Fibroblast of lung (primary cell): ENCODE results near the gene WNK2. TPM values are rescaled to one million over a fixed set of nuclear protein-coding genes. Genes with fewer than 3 reads are reported as not detected.

ENCODE experiments used
- DNase-seq, 2 donors: peaks; one replicate each; pipeline versions ENCODE4 v3.0.0 to v3.0.0-alpha.2; 2010; ENCODE audit warnings: low read depth in 2 of 2
- H2AFZ ChIP-seq: 2 replicates; pipeline ENCODE4 v1.5.1; 2012; ENCODE audit warnings: low read length, control low read depth, inconsistent platforms
- H3K27ac ChIP-seq: 2 replicates; pipeline ENCODE4 v1.5.1; 2011; ENCODE audit warnings: low read length, control low read depth; ENCODE audit not compliant: insufficient read depth
- H3K27me3 ChIP-seq: 2 replicates; pipeline ENCODE4 v1.5.1; 2011; ENCODE audit warnings: mild to moderate bottlenecking, low read length; ENCODE audit not compliant: control insufficient read depth, insufficient read depth
- H3K36me3 ChIP-seq: 2 replicates; pipeline ENCODE4 v1.5.1; 2011; ENCODE audit warnings: low read length; ENCODE audit not compliant: control insufficient read depth, insufficient read depth
- H3K4me1 ChIP-seq: 2 replicates; pipeline ENCODE4 v1.5.1; 2011; ENCODE audit warnings: low read length; ENCODE audit not compliant: control insufficient read depth, insufficient read depth; ENCODE audit errors: extremely low read depth
- H3K4me2 ChIP-seq: 2 replicates; pipeline ENCODE4 v1.5.1; 2011; ENCODE audit warnings: low read length, control low read depth; ENCODE audit not compliant: insufficient read depth; ENCODE audit errors: extremely low read depth
- H3K4me3 ChIP-seq, 4 experiments: fragments of 200-600 bp in 1 of 4; sonication (generic) in 1 of 4; replicated peaks in 1 of 4; 2 replicates each; pipeline ENCODE4 v1.5.1; 2011 to 2016; ENCODE audit warnings: low read length in 4 of 4, low read depth in 3 of 4, mild to moderate bottlenecking in 3 of 4, control low read depth in 2 of 4, inconsistent platforms in 1 of 4, mixed read lengths in 1 of 4; ENCODE audit not compliant: insufficient read depth in 1 of 4; ENCODE audit errors: control extremely low read depth in 1 of 4
- H3K79me2 ChIP-seq: 2 replicates; pipeline ENCODE4 v1.5.1; 2012; ENCODE audit warnings: mild to moderate bottlenecking, low read length, inconsistent platforms; ENCODE audit not compliant: control insufficient read depth, insufficient read depth
- H3K9ac ChIP-seq: 2 replicates; pipeline ENCODE4 v1.5.1; 2011; ENCODE audit warnings: mild to moderate bottlenecking, low read length, control low read depth; ENCODE audit not compliant: insufficient read depth
- H3K9me3 ChIP-seq: 2 replicates; pipeline ENCODE4 v1.5.1; 2012; ENCODE audit warnings: low read depth, low read length; ENCODE audit not compliant: control insufficient read depth, insufficient read depth
- H4K20me1 ChIP-seq: 2 replicates; pipeline ENCODE4 v1.5.1; 2011; ENCODE audit warnings: low read length; ENCODE audit not compliant: control insufficient read depth, insufficient read depth; ENCODE audit errors: extremely low read depth
- EZH2 ChIP-seq: IDR thresholded peaks from 2 replicates; pipeline ENCODE4 v1.5.1; 2012; ENCODE audit warnings: low read length, control low read depth, mild to moderate bottlenecking; ENCODE audit errors: missing control alignments
- polyA plus RNA-seq, 2 donors: library from polyadenylated mRNA; depleted of rRNA in 1 of 2; stranded (reverse) in 1 of 2; unstranded in 1 of 2; fragments of >200 nt; gene quantifications; 2 replicates each; pipeline ENCODE4 v1.2.1, GENCODE V29; 2011 to 2012; ENCODE audit warnings: missing spikeins in 1 of 2
- total RNA-seq: library from RNA; depleted of rRNA; stranded (reverse); fragments of >200 nt; gene quantifications from 2 replicates; pipeline ENCODE4 v1.2.1, GENCODE V29; 2014
- TF ChIP-seq, protein P1 (sequence below), 2 donors: IDR thresholded peaks in 1 of 2; conservative IDR thresholded peaks in 1 of 2; 1 replicate in 1 of 2; 2 replicates in 1 of 2; pipeline ENCODE4 v1.5.1; 2011 to 2012; ENCODE audit warnings: low read length in 2 of 2, control low read depth in 1 of 2, inconsistent platforms in 1 of 2, low read depth in 1 of 2, mild to moderate bottlenecking in 1 of 2

WNK2 gene
- total and polyA plus RNA-seq, 2 donors (not counting 1 experiment from before 2014, with no cell fraction given), result not detected

DNA sequence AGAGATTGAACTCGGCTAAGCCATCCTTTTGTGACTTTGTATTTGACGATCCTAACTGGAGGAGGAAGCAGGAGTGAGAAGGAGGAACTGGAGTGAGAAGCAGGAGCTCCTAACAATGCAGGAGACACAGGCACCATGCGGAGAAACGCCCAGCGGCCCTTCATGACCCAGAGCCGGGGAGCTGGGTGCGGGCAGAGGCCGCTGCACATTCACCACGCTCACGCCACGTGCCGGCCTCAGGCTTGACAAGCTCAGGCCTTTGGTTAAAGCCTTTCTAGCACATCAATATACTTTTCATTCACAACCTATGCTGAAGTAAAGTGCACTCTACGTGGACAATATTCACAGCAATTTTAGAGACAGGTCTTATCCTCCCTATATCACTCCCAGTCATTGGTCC is 142.7 kb downstream of the WNK2 start:
- no peaks in the 10 kb centered on the region for H3K9me3 ChIP-seq
- no peak for DNase-seq
- no peaks in the 10 kb centered on the region for H4K20me1 ChIP-seq
- H3K4me1 ChIP-seq, result no peaks in the 10 kb centered on the region
- H2AFZ ChIP-seq, result no peak overlapping the region
- H3K79me2 ChIP-seq, result no peaks in the 10 kb centered on the region
- no peak overlapping the region for H3K27ac ChIP-seq
- no peak overlapping the region for H3K4me3 ChIP-seq
- H3K36me3 ChIP-seq, result no peaks in the 10 kb centered on the region
- H3K27me3 ChIP-seq, result no peaks in the 10 kb centered on the region
- TF ChIP-seq EZH2, result no peak
- TF ChIP-seq, protein P1, sequence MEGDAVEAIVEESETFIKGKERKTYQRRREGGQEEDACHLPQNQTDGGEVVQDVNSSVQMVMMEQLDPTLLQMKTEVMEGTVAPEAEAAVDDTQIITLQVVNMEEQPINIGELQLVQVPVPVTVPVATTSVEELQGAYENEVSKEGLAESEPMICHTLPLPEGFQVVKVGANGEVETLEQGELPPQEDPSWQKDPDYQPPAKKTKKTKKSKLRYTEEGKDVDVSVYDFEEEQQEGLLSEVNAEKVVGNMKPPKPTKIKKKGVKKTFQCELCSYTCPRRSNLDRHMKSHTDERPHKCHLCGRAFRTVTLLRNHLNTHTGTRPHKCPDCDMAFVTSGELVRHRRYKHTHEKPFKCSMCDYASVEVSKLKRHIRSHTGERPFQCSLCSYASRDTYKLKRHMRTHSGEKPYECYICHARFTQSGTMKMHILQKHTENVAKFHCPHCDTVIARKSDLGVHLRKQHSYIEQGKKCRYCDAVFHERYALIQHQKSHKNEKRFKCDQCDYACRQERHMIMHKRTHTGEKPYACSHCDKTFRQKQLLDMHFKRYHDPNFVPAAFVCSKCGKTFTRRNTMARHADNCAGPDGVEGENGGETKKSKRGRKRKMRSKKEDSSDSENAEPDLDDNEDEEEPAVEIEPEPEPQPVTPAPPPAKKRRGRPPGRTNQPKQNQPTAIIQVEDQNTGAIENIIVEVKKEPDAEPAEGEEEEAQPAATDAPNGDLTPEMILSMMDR (conservative IDR thresholded peaks at IDR 0.05 in 1 of 2, IDR thresholded peaks at IDR 0.05 in 1 of 2; ENCODE audit: low read depth in 1 of 2, low read length in 2 of 2), result no peak
- no peak overlapping the region for H3K4me2 ChIP-seq
- no peak overlapping the region for H3K9ac ChIP-seq

DNA sequence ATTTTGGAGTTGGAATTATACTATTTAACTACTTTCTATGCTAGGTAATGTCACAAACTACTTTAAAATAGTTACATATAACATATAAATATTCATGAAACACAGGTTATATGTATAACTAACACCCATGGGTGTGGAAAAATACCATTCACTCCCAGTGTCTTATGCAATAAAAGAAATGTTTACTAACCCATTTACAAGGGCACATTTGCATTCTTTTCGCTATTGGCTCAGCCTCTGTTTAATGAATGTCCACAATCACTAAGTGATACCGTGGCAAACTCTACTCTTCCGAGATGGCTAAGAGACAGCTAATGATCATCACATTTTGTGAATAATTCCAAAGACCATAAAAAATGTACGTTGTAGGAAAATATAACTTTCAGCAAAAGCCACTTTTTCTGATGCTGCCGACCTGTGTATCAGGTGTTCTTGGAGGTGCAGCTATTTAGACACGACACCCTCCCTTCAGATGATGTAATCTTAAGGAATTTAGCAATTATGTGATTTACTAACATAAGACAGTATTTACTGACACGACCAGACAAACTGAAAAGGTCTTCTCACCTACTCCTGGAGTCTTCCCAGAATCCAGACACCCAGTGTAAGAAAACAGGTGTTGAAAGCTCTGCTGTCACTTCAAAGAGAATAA is 145.8 kb downstream of the WNK2 start:
- TF ChIP-seq EZH2, result no peak
- TF ChIP-seq, protein P1 (conservative IDR thresholded peaks at IDR 0.05 in 1 of 2, IDR thresholded peaks at IDR 0.05 in 1 of 2; ENCODE audit: low read depth in 1 of 2, low read length in 2 of 2), result no peak
- Histone ChIP-seq H3K79me2 (no peaks in the 10 kb centered on the region), H3K27ac (no peak overlapping the region), H4K20me1 (no peaks in the 10 kb centered on the region), H3K36me3 (no peaks in the 10 kb centered on the region), H3K4me3 (no peak overlapping the region), H3K4me2 (no peak overlapping the region), H3K27me3 (no peaks in the 10 kb centered on the region), H3K9ac (no peak overlapping the region), H3K4me1 (no peaks in the 10 kb centered on the region), H3K9me3 (no peaks in the 10 kb centered on the region), H2AFZ (no peak overlapping the region)
- DNase-seq, result no peak

DNA sequence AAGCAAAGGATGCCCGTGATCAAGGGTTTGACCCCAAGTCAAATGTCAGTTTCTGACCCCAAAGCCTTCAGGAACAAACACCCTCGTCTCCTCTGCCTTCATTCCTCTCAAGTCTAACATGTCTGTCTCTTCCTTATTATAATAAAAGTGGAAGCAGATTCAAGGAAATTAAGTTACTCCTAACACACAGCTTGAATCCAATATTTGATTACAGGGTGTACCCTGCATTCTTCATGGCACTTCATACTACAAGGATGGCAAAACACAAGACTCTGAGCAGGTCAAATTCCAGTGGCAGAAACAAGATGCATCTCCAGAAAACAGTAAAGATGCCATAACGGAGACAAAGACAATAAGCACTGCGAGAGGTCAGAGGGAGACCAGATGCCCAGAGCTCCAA is 148.4 kb downstream of the WNK2 start:
- Histone ChIP-seq H2AFZ (no peak overlapping the region), H3K36me3 (no peaks in the 10 kb centered on the region), H3K9me3 (no peaks in the 10 kb centered on the region), H3K9ac (no peak overlapping the region), H4K20me1 (no peaks in the 10 kb centered on the region), H3K4me2 (no peak overlapping the region), H3K79me2 (no peaks in the 10 kb centered on the region), H3K27ac (no peak overlapping the region), H3K27me3 (no peaks in the 10 kb centered on the region), H3K4me1 (no peaks in the 10 kb centered on the region), H3K4me3 (no peak overlapping the region)
- DNase-seq, result no peak
- no peak for TF ChIP-seq EZH2
- TF ChIP-seq, protein P1 (conservative IDR thresholded peaks at IDR 0.05 in 1 of 2, IDR thresholded peaks at IDR 0.05 in 1 of 2; ENCODE audit: low read depth in 1 of 2, low read length in 2 of 2), result no peak
